Body of pancreas (tissue), 4 donors: ENCODE measurements around the gene GLI3. TPM values are rescaled to one million over a fixed set of nuclear protein-coding genes. Genes with fewer than 3 reads are reported as not detected.

Experiments used
- ATAC-seq: fragments of 150-250 bp; one replicate; pipeline ENCODE4 v1.9.1; 2016
- DNase-seq, 4 donors: peaks; one replicate each; pipeline ENCODE4 v3.0.0-alpha.2; 2019
- H3K27ac ChIP-seq, 4 donors: fragments of 200-600 bp; sonication (generic); 1 replicate in 3 of 4; 2 replicates in 1 of 4; pipeline versions ENCODE4 v1.5.1 to v1.6.1; 2016 to 2019; ENCODE audit warnings: mild to moderate bottlenecking in 1 of 4, mixed read lengths in 1 of 4, moderate library complexity in 1 of 4
- H3K27me3 ChIP-seq, 2 donors: fragments of 200-600 bp; sonication (generic); one replicate each; pipeline ENCODE4 v1.6.0; 2016; ENCODE audit warnings: mild to moderate bottlenecking in 1 of 2
- H3K36me3 ChIP-seq, 2 donors: fragments of 200-600 bp; sonication (generic); replicated peaks in 1 of 2; 2 replicates each; pipeline ENCODE4 v1.5.1; 2016; ENCODE audit warnings: low read depth in 2 of 2; ENCODE audit not compliant: insufficient read depth in 1 of 2
- H3K4me1 ChIP-seq: fragments of 200-600 bp; sonication (generic); one replicate; pipeline ENCODE4 v1.6.0; 2016
- H3K4me3 ChIP-seq, 2 donors: fragments of 200-600 bp; sonication (generic); 1 replicate in 1 of 2; 2 replicates in 1 of 2; pipeline ENCODE4 v1.5.1; 2016 to 2019
- H3K9me3 ChIP-seq, 3 donors: fragments of 200-600 bp; sonication (generic); 1 replicate in 2 of 3; 2 replicates in 1 of 3; pipeline ENCODE4 v1.5.1; 2016
- POLR2A ChIP-seq, 3 donors: fragments of 450-650 bp; IDR thresholded peaks; one replicate each; pipeline ENCODE4 v1.6.1; 2016; ENCODE audit warnings: antibody characterized with exemption in 3 of 3, mild to moderate bottlenecking in 2 of 3
- WGBS, 2 donors: methylation state at CpG; one replicate each; pipeline ENCODE4 v1.1.5; 2017; 5-methylcytosine and 5-hydroxymethylcytosine counted together
- intact Hi-C: fragments of 100-400 bp; cut with DNase I; formaldehyde crosslinking; loops from one replicate; pipeline ENCODE4 v1.15.1; 2023
- total RNA-seq, 2 donors: library from RNA; depleted of rRNA; stranded (reverse); fragments of >200 nt; gene quantifications; one replicate each; pipeline ENCODE4 v1.1.0, GENCODE V29; 2016
- TF ChIP-seq, protein P1 (sequence below), 7 experiments: fragments of 450-650 bp in 4 of 7; fragments of 200-600 bp in 3 of 7; sonication (generic) in 3 of 7; IDR thresholded peaks; one replicate each; pipeline ENCODE4 v1.5.1; 2016 to 2019; ENCODE audit warnings: antibody characterized with exemption in 7 of 7

Gene GLI3
- total RNA-seq, 2 donors from 2014 or later, result 1.0 to 2.0 TPM

- Histone ChIP-seq H3K4me3 (no peak overlapping the region), H3K36me3 (no peaks in the 10 kb centered on the region), H3K4me1 (no peaks in the 10 kb centered on the region), H3K27ac (no peak overlapping the region), H3K27me3 (no peaks in the 10 kb centered on the region), H3K9me3 (no peaks in the 10 kb centered on the region)
- ATAC-seq, result no peak
- no peak for DNase-seq
- intact Hi-C loops, result no loop called here
- TF ChIP-seq, protein P1, sequence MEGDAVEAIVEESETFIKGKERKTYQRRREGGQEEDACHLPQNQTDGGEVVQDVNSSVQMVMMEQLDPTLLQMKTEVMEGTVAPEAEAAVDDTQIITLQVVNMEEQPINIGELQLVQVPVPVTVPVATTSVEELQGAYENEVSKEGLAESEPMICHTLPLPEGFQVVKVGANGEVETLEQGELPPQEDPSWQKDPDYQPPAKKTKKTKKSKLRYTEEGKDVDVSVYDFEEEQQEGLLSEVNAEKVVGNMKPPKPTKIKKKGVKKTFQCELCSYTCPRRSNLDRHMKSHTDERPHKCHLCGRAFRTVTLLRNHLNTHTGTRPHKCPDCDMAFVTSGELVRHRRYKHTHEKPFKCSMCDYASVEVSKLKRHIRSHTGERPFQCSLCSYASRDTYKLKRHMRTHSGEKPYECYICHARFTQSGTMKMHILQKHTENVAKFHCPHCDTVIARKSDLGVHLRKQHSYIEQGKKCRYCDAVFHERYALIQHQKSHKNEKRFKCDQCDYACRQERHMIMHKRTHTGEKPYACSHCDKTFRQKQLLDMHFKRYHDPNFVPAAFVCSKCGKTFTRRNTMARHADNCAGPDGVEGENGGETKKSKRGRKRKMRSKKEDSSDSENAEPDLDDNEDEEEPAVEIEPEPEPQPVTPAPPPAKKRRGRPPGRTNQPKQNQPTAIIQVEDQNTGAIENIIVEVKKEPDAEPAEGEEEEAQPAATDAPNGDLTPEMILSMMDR (IDR thresholded peaks at IDR 0.05), result no peak
- no peak for TF ChIP-seq POLR2A (IDR thresholded peaks at IDR 0.05)
- WGBS, 2 donors, result 56 to 57% methylated on average over 6 of the region's 6 CpGs
Observed at GRCh38 chr7:42029405-42029804, 207.6 kb downstream of the GLI3 start.

DNA sequence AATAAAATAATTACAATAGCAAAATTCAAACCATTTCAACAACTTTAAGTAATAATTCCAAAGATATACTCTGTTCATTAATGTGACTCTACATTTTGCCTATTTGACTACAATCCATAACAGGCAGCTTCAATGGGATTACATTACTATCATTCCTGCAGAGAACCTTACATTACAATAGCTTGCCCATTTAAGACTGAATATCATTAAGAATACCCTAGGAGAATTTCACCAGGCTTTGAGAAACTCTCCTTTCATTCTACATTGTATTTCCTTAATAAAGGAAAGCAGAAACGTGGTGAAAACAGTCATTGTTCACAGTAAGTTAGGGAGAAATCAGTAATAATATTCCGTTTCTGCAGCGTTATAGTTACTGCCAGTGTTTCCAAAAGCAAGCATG lies 209.5 kb downstream of the GLI3 start:
- Histone ChIP-seq H3K9me3 (no peaks in the 10 kb centered on the region), H3K36me3 (no peaks in the 10 kb centered on the region), H3K4me1 (no peaks in the 10 kb centered on the region), H3K4me3 (no peak overlapping the region), H3K27ac (no peak overlapping the region), H3K27me3 (no peaks in the 10 kb centered on the region)
- no peak for ATAC-seq
- intact Hi-C loops, result no loop called here
- no peak for TF ChIP-seq POLR2A (IDR thresholded peaks at IDR 0.05)
- TF ChIP-seq, protein P1 (IDR thresholded peaks at IDR 0.05), result no peak
- no peak for DNase-seq
- WGBS, 2 donors, result 56% methylated on average over 3 of the region's 3 CpGs

GRCh38 chr7:42026622-42027197 lies 210.3 kb downstream of the GLI3 start:
- no peaks in the 10 kb centered on the region for H3K9me3 ChIP-seq
- no peak for TF ChIP-seq POLR2A (IDR thresholded peaks at IDR 0.05)
- no peaks in the 10 kb centered on the region for H3K36me3 ChIP-seq
- DNase-seq, result no peak
- intact Hi-C loops, result no loop called here
- ATAC-seq, result no peak
- H3K27ac ChIP-seq, result no peak overlapping the region
- H3K27me3 ChIP-seq, result no peaks in the 10 kb centered on the region
- H3K4me1 ChIP-seq, result no peaks in the 10 kb centered on the region
- H3K4me3 ChIP-seq, result no peak overlapping the region
- 58 to 65% methylated on average over 6 of the region's 6 CpGs for WGBS, 2 donors

- 65 to 68% methylated on average over 15 of the region's 15 CpGs for WGBS, 2 donors
- no peaks in the 10 kb centered on the region for H3K36me3 ChIP-seq
- ATAC-seq (no peak), DNase-seq (peak in 2 of 4 donors; percentile 10 to 23)
- no peaks in the 10 kb centered on the region for H3K4me1 ChIP-seq
- TF ChIP-seq POLR2A (IDR thresholded peaks at IDR 0.05), result no peak
- TF ChIP-seq, protein P1 (IDR thresholded peaks at IDR 0.05), result peak in 4 of 7 experiments; percentile 21 to 53 (median 40)
- H3K27ac ChIP-seq, result no peak overlapping the region
- H3K27me3 ChIP-seq, result no peaks in the 10 kb centered on the region
- intact Hi-C loops, result no loop called here
- H3K4me3 ChIP-seq, result no peak overlapping the region
- H3K9me3 ChIP-seq, result no peaks in the 10 kb centered on the region
Observed at GRCh38 chr7:42025635-42026375, 211.2 kb downstream of the GLI3 start.

DNA sequence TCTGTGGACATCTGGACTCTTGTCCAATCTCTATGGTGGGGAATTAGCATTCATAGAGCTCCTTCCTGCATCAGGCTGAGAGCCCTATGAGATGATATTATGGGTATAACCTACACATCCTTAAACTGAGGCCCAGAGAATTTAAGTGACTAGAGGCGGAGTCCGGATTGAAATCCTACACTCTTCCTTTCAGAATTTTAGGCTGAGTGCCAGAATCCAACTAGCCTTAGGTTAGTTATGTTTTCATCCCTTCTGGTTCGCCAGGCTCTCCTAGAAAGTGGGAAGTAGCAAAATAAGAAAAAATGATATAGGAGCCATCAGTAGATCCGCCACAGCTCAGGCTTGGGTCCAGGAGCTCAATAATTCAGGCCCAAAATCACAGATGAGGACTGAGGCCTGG lies 212.5 kb downstream of the GLI3 start:
- Histone ChIP-seq H3K27ac (no peak overlapping the region), H3K36me3 (no peaks in the 10 kb centered on the region), H3K9me3 (no peaks in the 10 kb centered on the region), H3K27me3 (no peaks in the 10 kb centered on the region), H3K4me3 (no peak overlapping the region), H3K4me1 (no peaks in the 10 kb centered on the region)
- ATAC-seq, result no peak
- TF ChIP-seq, protein P1 (IDR thresholded peaks at IDR 0.05), result no peak
- TF ChIP-seq POLR2A (IDR thresholded peaks at IDR 0.05), result no peak
- intact Hi-C loops, result no loop called here
- DNase-seq, result no peak
- 83 to 87% methylated on average over 4 of the region's 4 CpGs for WGBS, 2 donors
